Muscle of arm (tissue), 12 donors: Measurements from ENCODE around the gene PUSL1. TPM values are rescaled to one million over a fixed set of nuclear protein-coding genes. Genes with fewer than 3 reads are reported as not detected.

Source experiments
- DNase-seq: peaks from one replicate; pipeline ENCODE4 v3.0.0-alpha.2; 2013
- polyA plus RNA-seq, 12 donors: library from polyadenylated mRNA; unstranded; fragments of 120-200 nt; gene quantifications; one replicate each; pipeline ENCODE4 v1.2.1, GENCODE V29; 2013; ENCODE audit not compliant: insufficient read length in 12 of 12

Gene PUSL1
- polyA plus RNA-seq, 12 donors = 3.3 to 8.0 (median 5.2) TPM; not detected in 2

DNA sequence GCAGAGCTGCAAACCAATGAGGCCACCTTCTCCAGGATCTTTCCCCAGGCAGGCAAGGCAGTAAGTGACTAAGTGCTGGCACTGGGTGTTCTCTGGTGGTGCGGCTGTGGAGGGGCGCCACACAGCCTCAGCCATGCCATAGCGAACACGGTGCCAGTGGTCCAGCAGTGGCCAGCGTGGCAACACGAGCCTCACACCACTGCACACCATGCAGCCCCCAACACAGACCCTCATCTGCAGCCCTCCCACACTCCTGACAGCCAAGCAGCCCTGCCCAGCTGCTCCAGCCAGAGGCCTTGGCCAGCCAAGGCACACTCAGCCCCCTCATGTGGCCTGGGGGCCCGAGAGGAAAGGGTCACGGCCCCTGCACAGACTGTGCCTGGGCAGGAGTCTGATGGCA, 13.1 kb downstream of the PUSL1 start:
- no peak for DNase-seq

DNA sequence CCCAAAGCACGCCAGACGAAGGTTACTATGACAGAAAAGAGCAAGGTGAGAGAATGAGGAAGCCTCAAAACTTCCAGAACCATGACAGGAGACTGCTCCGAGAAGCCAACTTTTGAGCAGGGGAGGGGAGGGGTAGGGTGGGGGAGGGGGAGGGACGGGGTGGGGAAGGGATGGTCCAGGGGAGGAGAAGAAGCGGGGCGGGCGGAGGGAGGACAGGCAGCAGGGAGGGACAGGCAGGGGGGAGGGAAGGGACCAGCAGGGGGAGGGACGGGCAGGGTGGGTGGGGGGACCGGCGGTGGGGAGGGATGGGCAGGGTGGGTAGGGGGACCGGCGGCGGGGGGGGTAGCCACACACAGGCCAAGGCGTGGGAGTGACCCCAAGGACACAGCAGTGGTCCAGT, 14.0 kb downstream of the PUSL1 start:
- DNase-seq = no peak

DNA sequence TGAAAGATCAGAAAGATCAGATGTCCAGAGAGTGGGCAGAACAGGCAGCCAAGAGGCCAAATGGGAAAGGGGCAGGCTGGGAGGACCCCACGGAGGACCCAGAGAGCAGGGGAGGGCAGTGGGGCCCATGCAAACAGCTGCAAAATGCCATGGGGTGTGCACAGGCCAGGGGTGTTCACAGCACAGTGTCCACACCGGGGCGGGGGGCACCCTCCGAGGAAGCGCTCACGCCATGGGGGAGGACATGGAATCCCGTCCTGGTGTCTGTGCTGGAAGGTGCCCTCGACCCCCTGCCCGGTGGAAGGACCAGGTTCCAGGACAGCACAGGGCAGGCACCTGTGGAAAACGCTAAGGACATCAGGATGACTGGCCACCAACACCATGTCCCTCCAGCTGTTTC, 14.6 kb downstream of the PUSL1 start:
- DNase-seq = no peak

DNA sequence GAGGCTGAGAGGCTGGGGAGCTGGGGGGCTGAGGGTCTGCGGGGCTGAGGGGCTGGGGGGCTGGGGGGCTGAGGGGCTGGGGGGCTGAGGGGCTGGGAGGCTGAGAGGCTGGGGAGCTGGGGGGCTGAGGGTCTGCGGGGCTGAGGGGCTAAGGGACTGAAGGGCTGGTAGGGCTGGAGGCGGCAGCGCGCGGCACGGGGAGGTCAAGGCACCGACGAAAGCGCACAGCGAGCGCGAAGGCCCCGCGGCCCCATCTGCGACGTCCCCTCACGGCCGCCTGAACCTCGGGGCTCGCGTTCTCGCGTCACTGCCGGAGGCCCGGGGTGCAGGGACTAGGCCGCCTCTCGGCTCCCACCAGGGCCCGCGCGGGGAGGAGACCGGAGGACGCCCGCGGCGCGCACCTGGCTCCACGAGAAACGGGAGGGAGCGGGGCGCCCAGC, 15.7 kb downstream of the PUSL1 start:
- no peak for DNase-seq

DNA sequence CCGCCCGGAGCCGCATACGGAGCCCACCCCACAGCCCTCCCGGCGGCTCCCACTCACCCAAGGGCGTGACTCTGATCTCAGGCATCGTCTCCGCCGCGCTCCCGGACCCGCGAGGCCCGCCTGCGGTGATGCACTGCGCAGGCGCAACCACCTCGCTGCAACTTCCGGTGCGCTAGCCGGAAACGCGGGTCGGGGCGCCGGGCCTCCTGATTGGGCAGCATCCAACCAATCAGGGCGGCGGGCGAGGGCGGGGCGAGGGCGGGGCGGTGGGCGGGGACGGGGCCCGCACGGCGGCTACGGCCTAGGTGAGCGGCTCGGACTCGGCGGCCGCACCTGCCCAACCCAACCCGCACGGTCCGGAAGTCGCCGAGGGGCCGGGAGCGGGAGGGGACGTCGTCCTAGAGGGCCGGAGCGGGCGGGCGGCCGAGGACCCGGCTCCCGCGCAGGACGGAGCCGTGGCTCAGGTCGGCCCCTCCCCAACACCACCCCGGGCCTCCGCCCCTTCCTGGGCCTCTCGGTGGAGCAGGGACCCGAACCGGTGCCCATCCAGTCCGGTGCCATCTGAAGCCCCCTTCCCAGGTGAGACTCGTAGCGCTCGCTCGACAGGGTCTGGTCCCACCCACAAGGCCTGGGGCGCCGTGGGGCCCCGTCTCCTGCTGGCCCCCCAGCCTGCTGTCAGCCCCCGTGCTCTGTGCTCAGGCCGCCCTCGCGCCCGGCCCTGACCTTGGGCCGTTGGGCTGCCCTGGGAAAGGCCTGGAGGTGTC, 16.3 kb downstream of the PUSL1 start, which contains the start of the genes CPTP and INTS11:
Gene CPTP, plus strand, starts transcription at position 279 of the 764 bp plus-strand sequence. CDS start 2,109 bp downstream, outside the sequence.
Gene INTS11, minus strand, starts transcription at position 137 of the 764 bp plus-strand sequence. Its CDS starts 52 bp downstream, at position 85.
- DNase-seq = peak; percentile 93

DNA sequence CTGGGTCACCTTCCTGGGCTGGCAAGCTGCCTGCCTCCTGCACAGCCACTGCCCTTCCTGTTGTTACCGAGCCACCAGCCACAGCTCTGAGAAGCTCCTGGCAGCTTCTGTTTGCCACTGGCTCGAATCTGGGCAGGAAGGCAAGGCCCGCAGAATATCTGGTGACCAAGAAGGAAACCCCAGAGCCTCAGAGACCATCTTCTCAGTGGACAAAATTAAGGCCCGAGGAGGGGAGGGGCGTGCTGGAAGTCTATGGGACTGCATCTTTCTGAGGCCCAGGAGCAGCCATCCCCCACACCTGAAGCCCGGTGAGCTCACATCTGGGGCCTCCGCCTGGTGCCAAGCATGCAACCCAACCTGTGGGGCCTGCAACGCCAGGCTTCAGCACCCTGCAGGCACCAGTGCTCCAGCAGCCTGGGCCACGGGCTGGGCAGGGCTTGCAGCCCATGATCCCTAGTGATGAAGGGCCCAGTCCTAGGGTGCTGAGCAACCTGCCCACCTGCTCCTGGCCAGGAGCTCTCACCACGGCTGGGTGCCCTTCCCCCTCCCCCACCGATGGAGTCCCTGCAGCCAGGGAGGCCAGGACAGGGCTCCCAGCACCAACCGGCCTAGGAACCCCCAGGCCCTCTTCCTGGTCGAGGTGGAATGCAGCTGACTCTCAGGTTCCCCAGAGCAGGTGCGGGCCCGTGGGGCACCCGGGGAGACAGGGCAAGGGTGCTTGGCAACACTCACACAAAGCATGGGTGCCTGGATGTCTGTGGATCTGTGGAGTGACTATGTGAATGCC, 17.1 kb downstream of the PUSL1 start:
- no peak for DNase-seq

GRCh38 chr1:1326075-1326605, 17.7 kb downstream of the PUSL1 start:
- no peak for DNase-seq

DNA sequence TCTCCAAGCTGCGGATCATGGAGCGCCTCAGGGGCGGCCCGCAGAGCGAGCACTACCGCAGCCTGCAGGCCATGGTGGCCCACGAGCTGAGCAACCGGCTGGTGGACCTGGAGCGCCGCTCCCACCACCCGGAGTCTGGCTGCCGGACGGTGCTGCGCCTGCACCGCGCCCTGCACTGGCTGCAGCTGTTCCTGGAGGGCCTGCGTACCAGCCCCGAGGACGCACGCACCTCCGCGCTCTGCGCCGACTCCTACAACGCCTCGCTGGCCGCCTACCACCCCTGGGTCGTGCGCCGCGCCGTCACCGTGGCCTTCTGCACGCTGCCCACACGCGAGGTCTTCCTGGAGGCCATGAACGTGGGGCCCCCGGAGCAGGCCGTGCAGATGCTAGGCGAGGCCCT, 18.9 kb downstream of the PUSL1 start:
- no peak for DNase-seq

GRCh38 chr1:1328254-1328653, 19.9 kb downstream of the PUSL1 start:
- DNase-seq = no peak

DNA sequence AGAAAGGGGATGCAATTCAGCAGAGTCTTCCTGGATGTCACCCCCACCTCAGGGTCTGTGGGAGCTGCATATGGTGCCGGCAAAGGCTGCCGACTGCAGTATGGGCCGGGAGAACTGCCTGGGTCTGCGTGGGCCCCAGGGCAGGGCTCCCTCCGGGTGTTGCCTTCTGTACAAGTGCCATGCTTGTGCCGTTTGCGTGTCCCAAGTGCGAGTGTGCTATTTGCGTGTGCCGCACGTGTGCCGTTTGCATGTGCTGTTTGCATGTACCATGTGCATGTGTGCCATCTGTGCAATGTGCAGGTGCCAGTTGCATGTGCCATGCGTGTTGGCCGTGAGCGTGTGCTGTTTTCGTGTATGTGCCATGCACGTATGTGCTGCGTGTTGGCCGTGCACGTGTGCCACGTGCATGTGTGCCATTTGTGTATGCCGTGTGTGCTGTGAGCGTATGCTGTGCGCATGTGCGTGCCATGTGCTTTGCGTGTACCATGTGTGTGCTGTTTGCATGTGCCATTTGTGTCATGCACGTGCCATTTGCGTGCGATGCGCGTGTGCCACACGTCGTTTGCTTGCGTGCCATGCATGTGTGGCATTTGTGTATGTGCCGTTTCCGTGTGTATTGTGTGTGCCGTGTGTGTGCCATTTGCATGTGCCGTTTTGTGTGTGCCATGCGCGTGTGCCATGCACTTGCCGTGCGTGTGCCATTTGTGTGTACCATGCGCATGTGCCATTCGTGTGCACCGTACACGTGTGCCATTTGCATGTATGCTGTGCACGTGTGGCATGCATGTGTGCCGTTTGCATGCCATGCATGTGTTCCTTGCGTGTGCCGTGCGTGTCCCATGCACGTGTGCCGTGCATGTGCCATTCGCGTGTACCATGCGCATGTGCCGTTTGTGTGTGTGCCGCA, 21.2 kb downstream of the PUSL1 start:
- no peak for DNase-seq

DNA sequence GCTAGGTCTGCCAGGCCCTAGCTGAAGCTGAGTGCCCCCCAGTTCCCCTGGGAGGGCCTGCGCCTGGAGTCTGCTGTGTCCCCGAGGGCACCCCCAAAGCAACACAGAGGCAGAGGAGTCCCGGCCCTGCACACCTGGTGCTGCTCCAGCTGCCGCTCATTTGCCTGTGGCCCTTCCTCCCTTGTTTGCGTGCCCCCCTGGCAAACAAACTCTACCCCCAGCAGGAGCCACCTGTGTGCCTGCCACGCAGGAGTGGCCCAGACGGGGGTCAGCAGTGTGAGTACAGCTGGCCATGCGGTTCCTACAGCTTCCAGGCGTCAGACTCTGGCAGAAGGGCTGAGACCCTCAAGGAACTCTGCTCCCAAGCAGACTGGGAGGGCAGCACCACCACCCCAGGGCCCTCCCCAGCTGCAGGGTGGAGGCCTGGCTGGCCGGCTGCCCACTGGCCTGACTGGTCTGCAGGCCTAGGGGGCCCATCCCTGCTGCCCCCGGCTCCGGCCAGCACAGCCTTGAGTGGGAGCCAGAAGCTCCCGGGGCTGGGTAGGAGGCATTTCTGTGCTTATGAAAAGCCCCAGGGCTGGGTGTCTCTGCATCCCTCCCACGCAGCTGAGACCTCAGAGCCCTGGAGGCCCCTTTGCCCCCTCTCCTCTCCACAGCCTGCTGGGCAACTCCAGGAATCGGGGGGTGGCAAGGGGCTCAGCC, 22.1 kb downstream of the PUSL1 start:
- DNase-seq = no peak

DNA sequence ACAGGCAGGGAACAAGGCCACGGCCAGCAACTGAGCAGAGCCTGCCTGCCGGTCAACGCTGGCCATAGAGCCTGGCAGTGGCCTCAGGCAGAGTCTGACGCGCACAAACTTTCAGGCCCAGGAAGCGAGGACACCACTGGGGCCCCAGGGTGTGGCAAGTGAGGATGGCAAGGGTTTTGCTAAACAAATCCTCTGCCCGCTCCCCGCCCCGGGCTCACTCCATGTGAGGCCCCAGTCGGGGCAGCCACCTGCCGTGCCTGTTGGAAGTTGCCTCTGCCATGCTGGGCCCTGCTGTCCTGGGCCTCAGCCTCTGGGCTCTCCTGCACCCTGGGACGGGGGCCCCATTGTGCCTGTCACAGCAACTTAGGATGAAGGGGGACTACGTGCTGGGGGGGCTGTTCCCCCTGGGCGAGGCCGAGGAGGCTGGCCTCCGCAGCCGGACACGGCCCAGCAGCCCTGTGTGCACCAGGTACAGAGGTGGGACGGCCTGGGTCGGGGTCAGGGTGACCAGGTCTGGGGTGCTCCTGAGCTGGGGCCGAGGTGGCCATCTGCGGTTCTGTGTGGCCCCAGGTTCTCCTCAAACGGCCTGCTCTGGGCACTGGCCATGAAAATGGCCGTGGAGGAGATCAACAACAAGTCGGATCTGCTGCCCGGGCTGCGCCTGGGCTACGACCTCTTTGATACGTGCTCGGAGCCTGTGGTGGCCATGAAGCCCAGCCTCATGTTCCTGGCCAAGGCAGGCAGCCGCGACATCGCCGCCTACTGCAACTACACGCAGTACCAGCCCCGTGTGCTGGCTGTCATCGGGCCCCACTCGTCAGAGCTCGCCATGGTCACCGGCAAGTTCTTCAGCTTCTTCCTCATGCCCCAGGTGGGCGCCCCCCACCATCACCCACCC, 22.9 kb downstream of the PUSL1 start, which contains the start of gene TAS1R3:
Gene TAS1R3, plus strand, starts transcription at position 213 of the 898 bp plus-strand sequence. Its CDS starts 66 bp downstream, at position 279.
- no peak for DNase-seq

GRCh38 chr1:1332031-1332755, 23.8 kb downstream of the PUSL1 start:
- DNase-seq = no peak

DNA sequence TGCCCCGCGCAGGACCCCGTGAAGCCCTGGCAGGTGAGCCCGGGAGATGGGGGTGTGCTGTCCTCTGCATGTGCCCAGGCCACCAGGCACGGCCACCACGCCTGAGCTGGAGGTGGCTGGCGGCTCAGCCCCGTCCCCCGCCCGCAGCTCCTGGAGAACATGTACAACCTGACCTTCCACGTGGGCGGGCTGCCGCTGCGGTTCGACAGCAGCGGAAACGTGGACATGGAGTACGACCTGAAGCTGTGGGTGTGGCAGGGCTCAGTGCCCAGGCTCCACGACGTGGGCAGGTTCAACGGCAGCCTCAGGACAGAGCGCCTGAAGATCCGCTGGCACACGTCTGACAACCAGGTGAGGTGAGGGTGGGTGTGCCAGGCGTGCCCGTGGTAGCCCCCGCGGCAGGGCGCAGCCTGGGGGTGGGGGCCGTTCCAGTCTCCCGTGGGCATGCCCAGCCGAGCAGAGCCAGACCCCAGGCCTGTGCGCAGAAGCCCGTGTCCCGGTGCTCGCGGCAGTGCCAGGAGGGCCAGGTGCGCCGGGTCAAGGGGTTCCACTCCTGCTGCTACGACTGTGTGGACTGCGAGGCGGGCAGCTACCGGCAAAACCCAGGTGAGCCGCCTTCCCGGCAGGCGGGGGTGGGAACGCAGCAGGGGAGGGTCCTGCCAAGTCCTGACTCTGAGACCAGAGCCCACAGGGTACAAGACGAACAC, 24.5 kb downstream of the PUSL1 start:
- no peak for DNase-seq

DNA sequence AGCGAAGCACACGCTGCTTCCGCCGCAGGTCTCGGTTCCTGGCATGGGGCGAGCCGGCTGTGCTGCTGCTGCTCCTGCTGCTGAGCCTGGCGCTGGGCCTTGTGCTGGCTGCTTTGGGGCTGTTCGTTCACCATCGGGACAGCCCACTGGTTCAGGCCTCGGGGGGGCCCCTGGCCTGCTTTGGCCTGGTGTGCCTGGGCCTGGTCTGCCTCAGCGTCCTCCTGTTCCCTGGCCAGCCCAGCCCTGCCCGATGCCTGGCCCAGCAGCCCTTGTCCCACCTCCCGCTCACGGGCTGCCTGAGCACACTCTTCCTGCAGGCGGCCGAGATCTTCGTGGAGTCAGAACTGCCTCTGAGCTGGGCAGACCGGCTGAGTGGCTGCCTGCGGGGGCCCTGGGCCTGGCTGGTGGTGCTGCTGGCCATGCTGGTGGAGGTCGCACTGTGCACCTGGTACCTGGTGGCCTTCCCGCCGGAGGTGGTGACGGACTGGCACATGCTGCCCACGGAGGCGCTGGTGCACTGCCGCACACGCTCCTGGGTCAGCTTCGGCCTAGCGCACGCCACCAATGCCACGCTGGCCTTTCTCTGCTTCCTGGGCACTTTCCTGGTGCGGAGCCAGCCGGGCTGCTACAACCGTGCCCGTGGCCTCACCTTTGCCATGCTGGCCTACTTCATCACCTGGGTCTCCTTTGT, 25.3 kb downstream of the PUSL1 start:
- DNase-seq = no peak

DNA sequence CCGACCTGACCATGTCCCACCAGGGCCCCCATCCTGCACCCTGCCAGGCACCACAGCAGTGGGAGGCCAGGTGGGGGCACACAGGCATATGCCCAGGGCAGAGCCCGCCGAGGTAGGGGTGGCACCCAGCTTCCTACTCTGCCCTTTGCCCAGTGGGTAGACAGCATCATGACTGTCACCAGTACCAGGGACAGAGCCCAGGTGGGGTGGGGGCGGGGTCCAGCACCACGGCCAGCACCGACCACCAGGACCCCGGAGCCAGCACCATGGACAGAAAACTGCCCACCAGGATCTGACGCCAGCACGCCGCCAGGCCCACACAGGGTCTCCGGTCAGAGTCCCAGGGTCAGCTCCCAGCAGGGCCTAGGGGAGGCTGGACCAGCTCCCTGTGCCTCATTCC, 26.4 kb downstream of the PUSL1 start:
- DNase-seq = no peak

DNA sequence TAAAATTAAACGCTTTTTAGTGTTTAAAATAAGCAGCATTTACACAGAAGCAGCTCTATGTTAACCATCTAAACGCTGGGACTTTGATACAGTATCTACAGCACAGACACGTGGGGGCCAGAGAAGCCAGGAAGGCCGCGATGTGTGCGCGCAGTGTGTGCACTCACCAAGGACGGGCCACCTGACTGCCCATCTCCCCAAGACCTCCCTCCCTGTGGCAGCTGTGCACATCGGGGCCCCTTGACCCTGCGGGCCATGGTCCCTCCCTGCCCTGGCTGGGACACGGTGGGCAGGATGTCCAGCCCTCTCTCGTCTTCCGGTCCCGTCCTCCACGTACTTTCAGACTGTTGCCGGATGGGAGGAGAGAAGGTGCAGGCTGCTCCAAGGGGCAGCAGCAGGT, 26.9 kb downstream of the PUSL1 start:
- no peak for DNase-seq

DNA sequence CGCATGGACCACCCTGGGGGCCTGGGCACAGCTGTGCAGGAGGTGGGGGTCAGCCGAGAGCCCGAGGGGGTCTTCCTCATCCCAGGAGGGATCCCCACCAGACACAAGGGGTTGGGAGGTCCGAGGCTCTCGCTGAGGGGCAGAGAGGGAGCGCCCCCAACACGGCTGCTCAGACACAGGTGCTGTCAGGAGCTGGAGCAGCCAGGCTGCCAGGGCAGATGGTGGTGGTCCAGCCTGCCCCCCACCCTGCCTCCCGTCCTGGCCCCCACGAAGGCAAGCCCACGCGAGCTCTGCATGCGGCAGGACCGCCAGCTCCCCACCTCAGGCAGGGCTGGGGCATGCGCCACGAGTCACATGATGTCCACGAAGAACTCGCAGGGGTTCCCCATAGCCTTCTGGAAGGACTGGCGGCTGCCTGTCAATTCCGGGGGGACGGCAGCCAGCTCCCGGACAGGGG, 27.4 kb downstream of the PUSL1 start:
- no peak for DNase-seq
